HG03558 (cell line): ENCODE data around the gene FOXP1.

Source experiments
- ATAC-seq: cut with Tn5 transposase; IDR thresholded peaks from one replicate; pipeline ENCODE4 v1.9.1; 2021; ENCODE audit warnings: moderate number of reproducible peaks; ENCODE audit not compliant: unreplicated experiment; ENCODE audit errors: extremely low read depth

FOXP1 gene

DNA sequence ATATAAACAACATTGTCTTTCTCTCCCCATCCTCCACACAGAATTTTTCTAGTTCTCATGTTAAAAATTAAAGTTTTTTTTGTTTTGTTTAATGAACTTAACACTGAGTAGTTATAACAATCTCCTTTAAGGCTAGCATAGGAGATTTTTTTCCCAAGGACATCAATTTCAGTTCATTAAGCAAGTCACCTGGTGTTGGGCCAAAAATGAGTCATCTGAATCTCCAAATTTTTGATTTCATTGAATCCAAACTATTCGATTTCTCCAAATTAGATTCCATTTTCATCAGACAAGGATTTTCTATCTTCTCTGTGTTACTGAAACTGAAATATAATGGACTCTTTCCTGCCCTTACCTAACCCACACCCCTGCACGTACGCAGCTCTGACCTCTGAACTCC is 639.6 kb downstream of the FOXP1 start:
- no peak for ATAC-seq

DNA sequence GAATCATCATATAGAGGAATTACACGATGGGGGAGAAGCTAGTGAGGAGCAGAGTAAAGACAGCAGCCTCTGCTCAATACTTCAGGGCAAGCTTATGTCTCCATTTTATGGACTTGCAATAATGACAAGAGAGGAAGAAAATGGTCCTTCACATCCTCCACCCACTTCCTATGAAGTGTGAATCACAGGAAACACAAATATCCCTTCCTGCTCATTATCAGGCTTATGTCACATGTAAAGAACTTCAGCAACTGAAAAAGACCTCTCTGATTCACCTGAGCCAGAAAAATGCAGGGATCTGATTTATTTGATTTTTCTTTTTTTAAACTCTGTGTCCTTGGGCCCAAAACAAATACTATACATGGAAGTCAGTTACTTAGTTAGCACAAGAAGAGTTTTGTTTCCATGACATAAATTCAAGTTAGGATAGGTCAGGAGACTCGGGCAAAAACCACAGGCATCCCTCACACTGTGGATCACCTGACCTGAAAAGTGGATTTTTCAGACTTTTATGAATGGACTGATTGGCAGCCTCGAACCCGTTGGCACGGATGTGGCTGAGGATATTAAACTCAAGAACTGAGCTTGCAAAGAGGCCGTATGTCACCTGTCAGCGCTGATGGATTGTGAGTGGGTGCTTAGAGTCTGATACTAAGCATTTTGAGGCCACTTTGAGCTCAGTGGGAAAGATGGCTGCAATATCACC is 650.3 kb downstream of the FOXP1 start:
- no peak for ATAC-seq

DNA sequence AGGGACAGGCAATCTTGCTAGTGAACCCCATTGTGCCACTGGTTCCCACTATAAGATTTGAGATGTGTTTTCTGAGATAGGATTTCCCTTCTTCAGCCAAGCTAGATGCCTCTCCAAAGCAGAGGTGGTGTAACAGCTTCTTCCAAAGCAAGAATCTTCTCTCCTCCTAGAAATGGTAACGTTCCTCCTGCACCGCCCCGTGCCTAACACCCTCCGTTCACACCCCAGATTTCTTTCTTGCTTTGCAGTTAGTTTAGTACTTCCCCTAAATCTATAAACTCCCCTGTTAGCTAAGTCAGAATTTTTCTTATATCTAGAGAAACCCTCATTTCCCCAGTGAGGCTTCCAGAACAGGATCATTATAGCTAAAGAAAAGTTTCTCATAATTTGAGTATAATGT is 653.5 kb downstream of the FOXP1 start:
- ATAC-seq = no peak

DNA sequence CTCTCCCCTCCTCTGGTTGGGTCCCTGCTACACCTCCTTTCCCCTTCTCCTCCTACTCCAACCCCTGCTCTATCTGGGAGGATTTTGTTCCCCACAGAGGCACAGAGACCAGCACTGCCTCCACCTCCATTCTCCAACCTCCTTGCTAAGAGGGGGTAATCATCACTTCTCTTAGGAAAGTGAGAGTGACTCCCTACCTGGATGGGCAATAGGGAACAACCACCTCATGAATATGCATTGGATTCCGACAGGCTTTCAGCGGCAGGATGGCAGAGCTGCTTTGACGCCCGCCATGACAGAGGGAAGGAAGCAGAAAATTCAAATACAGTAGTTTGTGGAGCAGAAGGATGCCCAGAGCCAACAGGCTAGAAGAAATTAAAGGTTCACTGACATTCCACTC is 656.3 kb downstream of the FOXP1 start:
- no peak for ATAC-seq

DNA sequence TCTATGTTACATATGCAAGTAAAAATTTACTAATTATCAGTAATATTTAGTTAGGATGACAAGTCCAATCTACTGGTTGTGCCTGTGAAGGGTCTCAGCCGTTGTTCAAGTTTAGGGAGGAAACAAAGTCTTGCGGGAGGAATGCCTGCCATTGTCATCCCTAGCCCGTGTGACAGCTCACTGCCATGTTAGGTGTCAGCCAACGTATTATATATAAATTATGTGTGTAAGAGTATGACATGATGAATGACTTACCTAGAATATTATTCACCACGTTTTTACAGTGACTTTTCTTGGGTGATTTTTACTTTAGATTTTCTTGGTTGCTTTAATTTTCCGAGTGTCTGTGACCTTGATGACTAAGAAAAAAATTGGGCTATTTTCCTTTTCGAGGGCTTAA is 656.7 kb downstream of the FOXP1 start:
- no peak for ATAC-seq

GRCh38 chr3:70919661-70920060 is 663.9 kb downstream of the FOXP1 start:
- ATAC-seq = no peak

DNA sequence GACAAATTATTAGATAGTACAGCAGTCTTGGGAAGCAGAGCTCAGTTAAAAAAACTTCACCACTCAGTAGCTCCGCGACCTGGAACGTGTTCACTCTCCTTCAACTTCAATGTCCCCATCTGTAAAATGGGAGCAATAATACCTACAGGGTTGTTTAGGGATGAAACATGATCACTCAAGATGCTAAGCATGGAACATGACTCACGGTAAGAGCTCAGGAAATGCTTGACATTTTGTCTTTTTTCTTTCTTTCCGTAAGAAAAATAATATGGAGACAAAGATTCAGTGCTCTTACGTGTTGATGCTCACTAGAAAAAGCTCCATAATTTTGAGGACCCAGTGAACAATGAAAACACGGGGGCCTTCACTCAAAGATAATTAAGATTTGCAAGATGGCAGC is 664.4 kb downstream of the FOXP1 start:
- ATAC-seq = no peak

DNA sequence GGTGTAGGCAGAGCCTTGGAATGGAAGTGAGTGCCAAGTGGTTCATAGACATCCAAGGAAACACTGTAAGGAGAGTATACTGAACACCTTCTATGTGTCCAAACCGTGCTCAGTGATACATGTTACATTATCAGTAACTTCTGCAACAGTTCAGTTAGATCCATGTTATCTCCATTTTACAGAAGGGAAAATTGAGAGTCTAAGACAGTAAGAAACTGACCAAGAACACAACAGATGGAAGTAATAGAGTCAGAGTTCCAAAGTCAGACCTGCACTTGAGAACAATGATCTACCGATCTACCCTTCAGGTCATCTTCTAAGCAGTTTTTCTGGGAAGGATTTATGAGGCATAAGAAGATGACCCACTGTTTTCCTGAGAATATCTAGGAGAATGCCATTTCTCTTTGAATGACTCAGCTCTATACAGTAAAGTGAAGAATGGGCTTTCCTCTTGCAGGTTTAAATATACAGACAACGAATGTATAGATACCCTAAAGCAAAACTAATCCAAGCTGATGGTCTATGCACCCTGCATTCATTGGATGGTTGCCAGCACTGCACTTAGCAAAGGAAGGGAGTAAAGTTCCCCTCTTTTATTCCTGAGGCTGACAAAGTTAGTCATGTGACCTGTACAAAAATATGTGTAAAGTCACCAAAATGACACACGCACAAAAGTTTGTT is 667.0 kb downstream of the FOXP1 start:
- ATAC-seq = no peak

DNA sequence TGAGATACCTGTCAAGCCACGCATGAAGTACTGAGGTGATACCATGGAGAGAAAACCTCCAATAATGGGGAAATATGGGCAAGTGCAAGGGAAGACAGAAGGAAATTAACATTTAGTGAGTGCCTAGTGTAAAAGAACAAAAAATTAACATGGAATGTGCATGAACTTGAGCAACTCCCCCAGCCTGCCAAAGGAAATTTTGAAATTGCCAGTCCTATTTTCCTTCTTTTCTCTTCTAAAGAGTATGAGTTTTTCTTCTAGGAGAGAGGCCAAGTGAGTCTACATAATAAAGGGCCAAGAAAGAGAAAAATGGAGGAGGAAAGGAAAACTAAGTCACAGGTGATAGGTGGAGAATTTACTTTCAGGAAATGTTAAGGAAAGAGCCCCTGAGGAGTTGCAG is 668.7 kb downstream of the FOXP1 start:
- ATAC-seq = no peak

- no peak for ATAC-seq
Measured at GRCh38 chr3:70911719-70912118, 671.8 kb downstream of the FOXP1 start.

DNA sequence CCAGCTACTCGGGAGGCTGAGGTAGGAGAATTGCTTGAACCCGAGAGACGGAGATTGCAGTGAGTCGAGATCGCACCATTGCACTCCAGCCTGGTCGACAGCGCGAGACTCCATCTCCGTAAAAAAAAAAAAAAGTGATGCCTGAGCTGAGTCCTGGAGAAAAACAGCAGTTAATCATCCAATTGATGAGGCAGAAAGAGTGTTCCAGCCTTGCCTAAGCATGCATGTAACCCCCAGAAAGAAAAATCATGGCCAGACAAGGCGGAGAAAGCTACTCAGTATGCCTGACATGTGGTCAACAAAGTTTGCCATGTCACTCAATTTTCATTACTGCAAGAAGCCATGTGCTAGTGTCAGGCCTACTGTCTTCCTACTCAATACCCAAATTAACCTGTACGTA is 678.0 kb downstream of the FOXP1 start:
- ATAC-seq = no peak
